HG03442 (cell line): ENCODE data around the gene FOXQ1.

Source experiments
- ATAC-seq: cut with Tn5 transposase; IDR thresholded peaks from one replicate; pipeline ENCODE4 v1.9.1; 2021; ENCODE audit warnings: mild to moderate bottlenecking, moderate library complexity; ENCODE audit not compliant: unreplicated experiment

FOXQ1 gene, protein sequence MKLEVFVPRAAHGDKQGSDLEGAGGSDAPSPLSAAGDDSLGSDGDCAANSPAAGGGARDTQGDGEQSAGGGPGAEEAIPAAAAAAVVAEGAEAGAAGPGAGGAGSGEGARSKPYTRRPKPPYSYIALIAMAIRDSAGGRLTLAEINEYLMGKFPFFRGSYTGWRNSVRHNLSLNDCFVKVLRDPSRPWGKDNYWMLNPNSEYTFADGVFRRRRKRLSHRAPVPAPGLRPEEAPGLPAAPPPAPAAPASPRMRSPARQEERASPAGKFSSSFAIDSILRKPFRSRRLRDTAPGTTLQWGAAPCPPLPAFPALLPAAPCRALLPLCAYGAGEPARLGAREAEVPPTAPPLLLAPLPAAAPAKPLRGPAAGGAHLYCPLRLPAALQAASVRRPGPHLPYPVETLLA

DNA sequence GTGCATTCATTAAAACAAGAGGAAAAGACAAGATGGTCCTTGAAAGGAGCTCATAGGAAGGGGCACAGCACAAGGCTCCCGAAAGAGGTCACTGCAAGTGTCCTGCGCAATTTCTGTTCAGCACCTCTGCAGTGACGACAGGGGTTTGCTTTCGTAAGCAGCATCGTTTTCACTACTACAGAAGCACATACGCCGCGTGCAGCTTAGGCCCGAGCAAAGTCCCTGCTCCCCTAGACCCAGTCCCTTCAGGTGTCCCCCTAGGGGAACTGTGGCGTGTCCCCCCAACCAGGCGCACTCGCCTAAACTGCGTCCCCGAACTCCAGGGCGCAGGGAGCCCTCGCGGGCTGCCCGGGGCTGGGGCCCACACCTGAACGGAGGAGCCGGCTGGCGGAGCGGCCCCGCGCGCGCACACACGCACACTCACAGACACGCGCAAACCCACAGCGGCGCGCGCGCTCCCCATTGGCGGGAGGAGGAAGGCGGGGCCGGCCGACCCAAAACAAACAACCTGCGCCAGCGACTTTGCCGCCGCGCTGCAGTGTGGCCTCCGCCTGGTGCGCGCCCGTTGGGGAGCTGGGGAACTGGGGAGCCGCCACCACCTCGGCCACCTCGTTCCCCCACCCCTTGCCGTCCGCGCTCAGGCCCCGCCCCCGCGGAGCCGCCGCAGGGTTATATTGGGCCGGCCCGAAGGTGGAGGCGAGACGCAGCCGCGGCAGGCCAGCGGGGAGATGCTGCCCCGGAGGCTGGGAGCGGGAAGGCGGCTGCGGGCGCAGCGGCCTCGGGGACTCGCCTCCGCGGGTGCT lies at the start of gene FOXQ1:
Gene FOXQ1, plus strand, starts transcription at position 699 of the 803 bp plus-strand sequence. CDS start 607 bp downstream, outside the sequence.
- ATAC-seq: no peak

DNA sequence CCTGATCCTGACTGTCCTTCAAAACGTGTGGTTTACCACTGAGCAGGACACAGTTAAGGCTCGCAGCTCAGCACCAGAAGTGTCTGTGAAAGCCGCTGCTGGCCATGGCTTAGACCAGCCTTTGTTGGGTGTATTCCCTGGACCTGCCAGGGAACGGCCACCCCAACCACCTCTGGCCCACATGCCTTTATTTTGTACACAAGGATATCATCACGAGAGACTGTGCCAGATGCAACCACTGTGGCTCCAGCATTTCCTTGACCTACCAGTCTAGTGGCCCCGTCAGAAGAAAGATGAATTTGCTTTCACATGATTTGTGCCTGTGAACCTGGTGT lies 49.2 kb upstream of the FOXQ1 start:
- no peak for ATAC-seq

DNA sequence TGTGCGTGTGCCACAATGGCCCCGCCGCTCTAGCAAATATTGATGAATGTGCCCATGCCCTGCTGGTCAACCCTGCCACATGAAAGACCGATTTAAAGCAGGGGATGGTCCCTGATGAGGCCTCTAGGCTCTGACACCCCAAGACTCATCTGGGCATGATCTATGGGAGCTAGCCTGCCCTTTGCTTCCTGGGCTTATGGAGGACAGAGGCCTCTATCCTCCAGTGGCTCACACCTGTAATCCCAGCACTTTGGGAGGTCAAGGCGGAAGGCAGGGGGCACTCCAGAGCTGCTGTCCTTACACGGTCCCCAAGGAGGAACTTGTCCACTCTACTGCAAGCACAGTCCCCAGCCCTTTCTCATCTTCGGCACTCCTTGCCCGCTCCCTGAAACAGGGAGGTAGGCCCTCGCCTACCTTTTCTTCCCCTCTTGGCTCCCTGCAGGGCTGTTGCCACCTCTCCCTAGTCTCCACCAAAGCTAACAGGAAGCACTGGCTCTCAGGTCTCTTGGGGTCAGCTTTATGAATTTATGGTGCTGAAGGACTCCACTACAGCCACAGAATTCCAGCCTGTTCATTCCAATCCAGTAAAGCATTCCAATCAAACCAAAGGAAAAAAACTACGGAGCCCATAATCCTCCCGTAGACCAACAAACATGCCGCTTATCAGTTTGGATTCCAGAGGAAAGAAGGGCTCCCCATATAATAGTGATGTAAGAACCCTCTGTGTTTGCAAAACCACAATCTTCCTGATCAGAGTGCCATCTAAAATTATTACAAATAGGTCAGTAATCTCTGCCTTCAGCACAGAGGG lies 48.7 kb upstream of the FOXQ1 start:
- no peak for ATAC-seq

DNA sequence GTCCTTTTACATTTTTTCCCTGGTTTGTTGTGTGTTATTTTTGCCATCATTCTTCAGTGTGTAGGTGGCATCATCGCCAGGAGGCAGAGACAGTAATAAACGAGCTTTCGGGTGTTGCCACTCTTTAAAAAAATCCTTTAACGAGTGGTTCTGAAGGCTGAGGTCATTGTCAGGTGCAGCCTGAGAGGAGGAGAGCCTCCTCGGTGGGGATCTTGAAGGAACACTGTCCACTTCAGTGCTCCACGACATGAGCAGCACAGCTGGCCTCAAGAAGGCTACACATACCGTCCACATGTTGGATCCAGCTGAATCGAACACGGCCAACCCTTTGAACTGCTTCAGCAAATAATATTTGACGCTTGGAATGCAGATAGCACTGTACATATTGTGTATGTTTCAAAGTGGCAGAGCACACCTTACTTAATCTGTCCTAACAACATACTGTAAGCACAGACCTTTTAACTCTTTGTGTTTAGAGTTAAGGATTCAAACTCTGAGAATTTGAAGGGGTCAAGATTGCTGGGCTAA lies 48.0 kb upstream of the FOXQ1 start:
- ATAC-seq: no peak

DNA sequence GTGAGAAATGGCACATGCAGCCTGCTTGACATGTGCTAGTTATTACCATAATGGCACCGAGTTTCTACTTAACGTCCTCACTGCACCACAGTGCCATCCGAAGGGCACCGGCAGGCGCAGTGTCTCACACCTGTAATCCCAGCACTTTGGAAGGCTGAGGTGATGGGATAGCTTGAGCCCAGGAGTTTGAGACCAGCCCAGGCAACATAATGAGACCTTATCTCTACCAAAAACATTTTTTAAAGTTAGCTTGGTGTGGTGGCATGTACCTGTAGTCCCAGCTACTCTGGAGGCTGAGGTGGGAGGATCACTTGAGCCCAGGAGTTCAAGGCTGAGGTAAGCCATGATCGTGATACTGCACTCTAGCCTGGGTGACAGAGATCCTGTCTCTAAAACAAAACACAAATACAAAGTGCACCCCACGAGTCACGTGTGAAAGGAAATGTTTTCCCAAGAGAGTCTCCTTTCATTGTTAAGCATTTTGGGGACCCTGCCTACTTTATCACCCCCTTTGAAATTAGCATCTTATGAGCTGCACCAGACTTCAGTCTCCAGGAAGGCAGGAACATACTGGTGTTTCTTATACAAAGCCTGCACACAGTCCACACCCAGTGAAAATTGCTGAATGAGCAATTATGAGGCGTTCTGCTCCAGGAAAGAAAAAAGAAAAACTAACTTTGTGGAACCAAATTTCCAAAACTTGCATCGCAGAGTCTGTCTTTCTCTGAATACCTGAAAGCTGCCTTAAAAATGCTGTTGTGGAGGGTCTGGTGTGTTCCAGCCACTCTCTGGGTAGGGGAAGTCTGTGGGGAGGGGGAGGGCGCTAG lies 47.1 kb upstream of the FOXQ1 start:
- no peak for ATAC-seq

DNA sequence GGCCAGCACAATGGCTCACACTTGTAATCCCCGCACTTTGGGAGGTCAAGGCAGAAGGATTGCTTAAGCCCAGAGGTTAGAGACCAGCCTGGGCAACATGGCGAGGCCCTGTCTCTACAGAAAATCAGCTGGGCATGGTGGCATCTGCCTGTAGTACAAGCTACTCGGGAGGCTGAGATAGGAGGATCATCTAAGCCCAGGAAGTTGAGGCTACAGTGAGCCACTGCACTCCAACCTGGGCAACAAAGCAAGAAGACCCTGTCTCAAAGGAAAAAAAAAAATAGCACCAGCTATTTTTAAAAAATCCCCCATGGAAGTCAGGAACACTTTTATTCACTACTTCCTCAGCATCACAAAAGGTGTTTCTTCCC lies 45.2 kb upstream of the FOXQ1 start:
- ATAC-seq: no peak

DNA sequence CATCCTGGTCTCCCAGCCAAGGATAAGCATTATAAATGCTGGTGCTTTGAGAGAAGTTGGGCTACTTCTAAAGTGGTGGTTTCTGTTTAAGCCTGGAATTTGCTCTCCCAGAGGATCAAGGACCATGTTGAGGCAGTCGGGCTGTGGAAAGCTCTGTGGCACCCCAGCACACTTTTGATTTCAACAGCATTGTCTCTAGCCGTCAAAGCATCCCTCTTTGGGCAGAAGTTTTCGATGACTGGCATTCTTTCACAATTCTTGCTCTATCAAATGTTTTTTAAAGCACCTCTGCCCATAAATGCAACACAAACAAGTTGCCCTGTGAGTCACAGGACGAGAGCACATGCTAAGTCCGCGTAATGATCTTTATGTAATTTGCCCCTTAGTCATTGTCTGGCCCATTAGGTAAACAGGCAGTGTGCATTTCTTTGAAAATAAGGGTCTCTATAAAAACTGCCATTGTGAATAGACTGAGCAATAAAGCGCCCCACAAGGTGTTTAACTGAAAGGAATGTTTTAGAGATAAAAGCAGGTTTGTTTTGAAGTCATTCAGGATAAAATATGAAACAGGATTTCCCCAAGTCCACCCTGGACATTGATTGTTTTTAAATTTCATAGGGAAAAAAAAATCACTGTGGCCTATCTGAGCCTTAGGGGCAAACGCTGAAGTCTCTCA lies 44.7 kb upstream of the FOXQ1 start:
- ATAC-seq: no peak

DNA sequence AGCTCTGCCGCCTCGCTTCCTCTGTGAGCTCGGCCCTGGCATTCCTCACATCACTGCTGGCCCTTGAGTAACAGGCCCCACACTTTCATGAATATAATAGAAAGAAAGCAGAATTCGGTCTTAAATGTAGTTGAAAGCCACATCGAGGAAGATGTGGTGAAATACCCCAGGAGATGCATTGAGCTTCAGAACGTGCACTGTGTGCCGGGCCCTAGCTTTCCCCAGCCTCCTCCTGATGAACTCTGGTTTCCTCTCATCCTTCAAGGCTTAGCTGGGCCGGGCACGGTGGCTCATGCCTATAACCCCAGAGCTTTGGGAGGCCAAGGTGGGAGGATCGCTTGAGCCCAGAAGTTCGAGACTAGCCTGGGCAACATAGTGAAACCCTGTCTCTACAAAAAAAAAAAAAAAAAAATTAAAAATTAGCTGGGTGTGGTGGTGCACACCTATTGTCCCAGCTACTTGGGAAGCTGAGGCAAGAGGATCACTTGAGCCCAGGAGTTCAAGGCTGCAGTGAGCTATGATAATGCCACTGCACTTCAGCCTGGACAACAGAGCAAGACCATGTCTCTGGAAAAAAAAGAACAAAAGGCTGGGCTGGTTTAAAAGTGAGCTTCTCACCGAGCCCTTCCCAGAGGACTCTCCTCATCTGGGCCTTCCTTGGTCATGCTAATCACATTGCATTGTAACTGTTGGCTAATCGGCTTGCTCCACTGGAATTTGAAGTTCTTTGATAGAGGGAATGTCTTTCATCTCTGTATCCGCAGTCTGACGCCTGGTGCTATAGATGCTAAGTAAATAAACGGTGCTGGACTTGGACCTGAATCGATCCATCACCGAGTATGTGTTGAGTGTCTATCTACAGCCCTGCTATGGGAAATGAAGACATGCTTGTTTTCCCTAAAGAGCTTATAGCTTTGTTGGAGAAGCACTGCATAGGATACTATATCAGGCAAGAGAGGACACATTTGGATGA lies 43.8 kb upstream of the FOXQ1 start:
- ATAC-seq: no peak

DNA sequence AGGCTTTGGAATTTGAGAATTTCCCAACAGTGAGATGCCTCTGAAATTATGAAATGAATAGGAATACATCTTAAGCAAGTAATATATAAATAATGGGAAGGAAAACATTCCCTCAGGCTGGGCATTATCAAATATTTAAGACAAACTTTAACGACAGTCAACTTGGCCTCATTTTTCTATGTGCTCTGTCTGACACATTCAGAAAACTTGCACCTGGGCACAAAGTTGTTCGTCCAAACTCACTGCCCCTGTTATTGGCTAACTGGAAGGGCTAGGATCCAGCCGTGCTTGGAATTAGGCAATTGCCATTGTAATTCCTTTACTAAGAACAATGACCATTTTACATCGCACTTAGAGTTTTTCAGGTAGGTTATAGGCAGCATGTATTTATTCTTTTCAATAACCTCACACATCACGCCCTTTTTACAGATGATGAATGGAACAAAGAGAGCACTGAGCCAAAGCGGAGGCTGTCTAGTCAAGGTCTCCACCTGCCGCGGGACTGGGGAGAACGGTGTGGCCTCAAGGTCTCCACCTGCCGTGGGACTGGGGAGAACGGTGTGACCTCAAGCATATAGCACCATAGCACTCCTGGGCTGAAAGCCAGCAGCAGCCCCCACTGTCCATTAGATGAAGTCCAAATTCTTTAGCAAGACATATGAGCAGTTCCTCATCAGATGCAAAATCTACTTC lies 40.7 kb upstream of the FOXQ1 start:
- no peak for ATAC-seq

DNA sequence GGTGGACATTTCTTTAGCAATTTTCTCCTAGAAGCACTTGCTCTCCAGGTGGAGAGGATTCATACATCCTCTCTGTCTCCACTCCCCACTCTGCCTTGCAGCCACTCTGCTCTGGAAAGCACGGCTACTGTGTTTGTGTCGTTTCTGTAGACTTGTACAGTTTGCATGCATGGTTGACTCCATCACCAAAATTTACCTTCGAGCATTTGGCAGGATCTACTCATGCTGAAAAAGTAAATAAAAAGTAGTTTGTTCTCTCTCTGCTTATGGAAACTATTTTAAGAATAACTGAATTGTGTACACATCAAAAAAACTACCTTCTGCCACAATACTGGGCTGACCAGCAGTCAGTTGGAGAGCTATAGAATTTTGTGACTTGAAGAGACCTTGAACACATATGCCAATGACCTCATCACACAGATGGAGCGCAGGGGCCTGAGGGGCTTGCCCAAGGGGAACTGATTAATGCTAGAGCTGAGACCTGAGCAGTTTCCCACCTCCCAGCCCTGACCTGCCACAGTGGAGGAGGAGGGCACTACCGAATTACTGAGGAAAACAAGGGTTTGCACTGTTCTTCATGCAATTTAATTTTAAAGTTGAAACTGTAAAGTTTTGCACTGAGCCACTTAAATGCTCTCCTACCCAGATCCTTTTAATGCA lies 33.7 kb upstream of the FOXQ1 start:
- ATAC-seq: no peak

DNA sequence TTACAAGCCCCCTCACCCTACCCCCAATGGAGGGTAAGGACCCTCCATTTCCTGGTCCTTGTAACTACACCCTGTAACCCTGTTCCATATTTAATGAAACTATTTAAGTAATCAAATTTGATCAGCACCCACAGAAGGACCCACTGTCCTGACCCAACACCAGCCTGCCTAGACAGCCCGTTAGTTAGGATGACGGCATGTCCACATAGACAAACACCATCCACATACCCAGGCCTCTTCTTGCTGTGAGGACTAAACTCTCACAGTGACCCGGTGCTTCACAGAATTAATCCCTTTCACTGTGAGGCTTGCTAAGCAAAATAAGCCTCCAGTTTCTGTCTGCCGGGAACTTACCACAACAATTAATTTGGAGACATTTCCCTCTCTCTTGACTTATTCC lies 32.8 kb upstream of the FOXQ1 start:
- ATAC-seq: no peak

DNA sequence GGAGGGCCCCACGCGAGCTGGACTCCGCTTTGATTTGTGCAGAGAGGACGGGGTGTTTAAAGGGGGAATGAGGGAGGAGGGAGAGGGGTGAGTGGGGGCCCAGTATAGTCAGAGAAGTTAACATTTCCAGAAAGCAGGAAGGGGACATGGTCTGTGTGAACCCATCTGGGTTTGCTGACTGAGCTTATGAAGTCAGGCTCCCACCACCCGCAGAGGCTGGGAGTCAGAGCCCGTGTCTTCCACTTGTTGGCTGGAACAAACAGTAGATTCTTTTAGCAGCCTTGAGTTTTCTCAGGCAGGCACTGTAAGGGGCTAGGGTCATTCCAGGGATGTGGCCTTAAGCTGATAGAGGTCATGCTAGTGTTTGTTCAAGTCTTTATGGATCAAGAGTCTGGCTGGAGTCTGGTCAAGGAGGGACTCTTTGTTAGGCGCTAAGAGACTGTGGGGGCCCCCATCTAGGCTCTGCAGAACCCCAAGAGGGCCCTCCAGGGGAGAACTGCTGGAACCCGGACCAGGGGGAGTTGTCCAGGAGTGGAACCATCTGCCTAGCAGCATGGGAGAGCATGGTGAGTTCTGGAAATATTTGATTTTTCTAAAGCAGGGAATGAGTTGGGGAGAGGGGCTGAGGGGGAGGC lies 31.1 kb upstream of the FOXQ1 start:
- ATAC-seq: no peak

DNA sequence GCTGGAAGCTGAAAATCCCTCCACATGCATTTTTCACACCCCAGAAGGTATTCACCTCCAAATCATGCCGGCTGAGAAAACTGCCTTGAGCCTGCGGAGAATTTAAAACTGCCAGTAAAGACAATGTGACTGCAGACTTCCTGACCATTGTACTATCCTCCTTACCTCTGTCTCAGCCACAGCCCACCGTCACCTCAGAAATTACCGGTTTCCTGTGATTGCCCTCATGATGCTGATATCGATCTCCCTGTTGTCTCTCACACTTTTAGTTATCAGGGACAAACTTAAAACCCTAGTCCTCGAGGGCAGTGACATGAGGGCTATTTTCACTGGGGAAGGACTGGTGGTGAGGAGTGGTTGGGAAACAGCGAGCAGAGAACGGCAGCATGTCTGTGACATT lies 30.2 kb upstream of the FOXQ1 start:
- no peak for ATAC-seq

DNA sequence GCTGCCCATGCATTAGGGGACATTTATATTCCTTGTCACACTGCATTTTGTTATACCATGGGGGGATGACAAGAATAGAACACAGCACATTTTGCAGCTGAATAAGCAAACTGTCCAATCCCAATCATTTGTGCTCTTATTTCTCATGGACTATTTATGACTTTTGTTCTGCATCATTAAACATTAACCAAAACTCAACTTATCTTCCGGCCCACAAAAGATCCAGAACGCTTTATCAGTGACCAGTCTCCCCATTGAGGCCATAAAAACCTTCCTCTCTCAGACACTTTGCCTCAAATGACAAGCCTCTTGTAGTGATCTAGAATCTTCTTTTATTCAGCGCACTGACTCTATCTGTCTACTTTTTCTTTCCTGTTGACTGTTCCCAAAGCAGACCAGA lies 28.4 kb upstream of the FOXQ1 start:
- ATAC-seq: no peak

DNA sequence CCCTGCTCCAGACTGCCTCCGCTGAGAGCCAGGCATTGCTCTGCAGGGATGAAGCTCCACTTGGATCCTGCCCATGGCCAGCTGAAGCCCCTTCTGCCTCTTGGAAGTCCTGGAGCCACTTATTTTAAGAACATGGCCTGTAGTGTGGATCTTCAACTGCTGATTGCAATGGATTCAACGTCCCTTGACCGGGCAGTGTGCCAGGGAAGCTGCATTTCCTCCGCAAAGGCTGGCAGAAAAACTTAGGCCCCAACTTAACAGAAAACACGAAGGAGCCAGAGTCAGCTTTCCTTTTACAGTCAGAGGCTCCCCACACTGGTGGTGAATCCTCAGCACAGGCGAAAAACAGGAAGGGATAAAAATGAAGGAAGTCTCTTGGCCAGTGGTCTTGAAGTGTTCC lies 26.3 kb upstream of the FOXQ1 start:
- no peak for ATAC-seq

DNA sequence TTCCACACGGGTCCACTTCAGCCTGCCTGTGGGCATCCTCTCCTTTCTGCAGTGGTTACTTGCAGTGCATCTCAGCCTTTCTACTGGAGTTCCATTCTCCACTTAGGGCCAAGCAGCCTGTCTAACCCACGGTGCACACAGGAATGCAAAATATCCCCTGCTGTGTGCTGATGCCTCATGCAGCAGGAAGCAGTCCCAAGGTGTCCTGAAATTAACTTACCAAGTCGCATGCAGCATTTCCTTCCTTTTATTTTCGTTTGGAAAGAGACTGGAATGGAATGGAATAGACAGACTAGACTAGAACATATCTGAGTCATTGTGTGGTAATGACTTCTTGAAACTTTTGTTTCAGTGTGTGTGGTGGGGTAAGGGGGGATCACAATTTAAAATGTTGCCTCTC lies 25.9 kb upstream of the FOXQ1 start:
- no peak for ATAC-seq

DNA sequence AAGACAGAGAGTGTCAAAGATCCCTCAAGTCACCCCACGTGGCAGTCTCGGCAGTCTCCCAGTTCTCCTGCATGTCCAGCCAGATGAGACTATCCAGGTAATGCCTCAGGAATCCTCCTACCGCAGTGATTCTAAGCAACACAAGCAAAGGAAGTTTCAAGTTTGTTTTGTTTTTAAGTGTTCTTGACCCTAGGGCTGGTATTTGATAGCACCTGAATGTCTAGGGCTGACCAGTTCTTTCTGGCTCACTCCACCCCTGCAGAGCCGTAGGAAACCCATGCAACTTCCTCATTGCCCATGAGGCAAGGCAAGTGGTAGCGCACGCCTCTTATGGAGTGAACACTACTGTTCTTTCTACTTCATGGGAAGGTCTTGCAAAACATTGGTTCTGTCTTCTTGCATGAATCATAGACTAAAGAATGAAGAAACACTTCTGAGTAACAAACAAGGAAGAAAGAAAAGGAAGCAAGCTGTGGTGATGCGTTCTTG lies 24.8 kb upstream of the FOXQ1 start:
- ATAC-seq: no peak
